Endothelial cell of umbilical vein (primary cell): ENCODE measurements around the gene ARHGEF38. TPM values are rescaled to one million over a fixed set of nuclear protein-coding genes. Genes with fewer than 3 reads are reported as not detected.
"Not testable (repeated sequence)": the region's sequence is repeated elsewhere in the genome, so short reads cannot be mapped to it uniquely, and the experiment has no call there.

ENCODE experiments used
- BruUV-seq: library from RNA; stranded (reverse); fragments of 400-500 nt; replicated peaks from 2 replicates; lab custom pipeline; 2021; lab: Mats Ljungman, UMichigan
- CTCF ChIA-PET: fragments of 300-600, 350-600 bp; sonication (Branson Sonifier 250); formaldehyde crosslinking; loops from one replicate; lab custom pipeline; 2021; ENCODE audit warnings: antibody characterized with exemption, inconsistent platforms; lab: Charles Lee
- POLR2A ChIA-PET: fragments of 300-600, 350-600 bp; sonication (Branson Sonifier 250); formaldehyde crosslinking; loops from one replicate; lab custom pipeline; 2021; ENCODE audit warnings: antibody characterized with exemption, inconsistent platforms; lab: Charles Lee
- DNase-seq: peaks from one replicate; pipeline ENCODE4 v3.0.0-alpha.2; 2011; ENCODE audit warnings: low read depth, low spot score
- FAIRE-seq: peaks from 2 replicates; lab custom pipeline; 2011; peaks lifted over from hg19 to GRCh38; lab: Jason Lieb, UNC
- H2AFZ ChIP-seq: 2 replicates; pipeline ENCODE4 v1.6.0; 2012; ENCODE audit warnings: low read depth, low read length, control low read depth, inconsistent platforms
- H3K27ac ChIP-seq: 2 replicates; pipeline ENCODE4 v1.5.1; 2011; ENCODE audit warnings: low read depth, mild to moderate bottlenecking, control low read depth, low read length, moderate library complexity; ENCODE audit not compliant: insufficient read depth
- H3K27me3 ChIP-seq, 2 experiments: 2 replicates each; pipeline versions ENCODE4 v1.6.0 to v1.6.1; 2011; ENCODE audit warnings: low read length in 2 of 2, mixed read lengths in 1 of 2; ENCODE audit not compliant: control insufficient read depth in 2 of 2, insufficient read depth in 2 of 2
- H3K36me3 ChIP-seq, 2 experiments: 2 replicates in 1 of 2; 3 replicates in 1 of 2; pipeline ENCODE4 v1.5.1; 2011; ENCODE audit warnings: low read length in 2 of 2, mild to moderate bottlenecking in 1 of 2, moderate library complexity in 1 of 2; ENCODE audit not compliant: control insufficient read depth in 2 of 2, insufficient read depth in 2 of 2; ENCODE audit errors: extremely low read depth in 1 of 2
- H3K4me1 ChIP-seq: 3 replicates; pipeline ENCODE4 v1.5.1; 2011; ENCODE audit warnings: mild to moderate bottlenecking, low read length; ENCODE audit not compliant: control insufficient read depth, insufficient read depth; ENCODE audit errors: extremely low read depth
- H3K4me2 ChIP-seq: 2 replicates; pipeline ENCODE4 v1.6.1; 2011; ENCODE audit warnings: low read length, control low read depth, mixed read lengths; ENCODE audit not compliant: insufficient read depth
- H3K4me3 ChIP-seq, 3 experiments: fragments of 200-600 bp in 1 of 3; sonication (generic), shearing (Covaris generic) in 1 of 3; replicated peaks in 1 of 3; 2 replicates each; pipeline ENCODE4 v1.5.1; 2011 to 2016; ENCODE audit warnings: control low read depth in 3 of 3, low read length in 3 of 3, mild to moderate bottlenecking in 2 of 3, inconsistent platforms in 1 of 3, low read depth in 1 of 3, moderate library complexity in 1 of 3; ENCODE audit not compliant: insufficient read depth in 1 of 3
- H3K79me2 ChIP-seq: 2 replicates; pipeline ENCODE4 v1.6.0; 2012; ENCODE audit warnings: low read length, inconsistent platforms; ENCODE audit not compliant: control insufficient read depth, insufficient read depth
- H3K9ac ChIP-seq: replicated peaks from 2 replicates; pipeline ENCODE3; 2011; ENCODE audit warnings: low read length, control low read depth; ENCODE audit not compliant: insufficient read depth; ENCODE audit errors: extremely low read depth
- H3K9me1 ChIP-seq: replicated peaks from 3 replicates; pipeline ENCODE4 v1.6.0; 2011; ENCODE audit warnings: mild to moderate bottlenecking, low read length; ENCODE audit not compliant: control insufficient read depth, insufficient read depth; ENCODE audit errors: extremely low read depth
- H3K9me3 ChIP-seq: replicated peaks from 2 replicates; pipeline ENCODE4 v1.5.1; 2012; ENCODE audit warnings: low read length, inconsistent platforms; ENCODE audit not compliant: control insufficient read depth, insufficient read depth
- H4K20me1 ChIP-seq: replicated peaks from 2 replicates; pipeline ENCODE3; 2011; ENCODE audit warnings: mild to moderate bottlenecking, low read length; ENCODE audit not compliant: control insufficient read depth, insufficient read depth; ENCODE audit errors: extremely low read depth
- EZH2 ChIP-seq: IDR thresholded peaks from 2 replicates; pipeline ENCODE4 v1.6.1; 2012; ENCODE audit warnings: borderline replicate concordance, low read depth, mild to moderate bottlenecking, moderate library complexity, low read length, inconsistent platforms; ENCODE audit not compliant: severe bottlenecking
- FOS ChIP-seq: IDR thresholded peaks from 2 replicates; pipeline ENCODE4 v1.6.1; 2011; ENCODE audit warnings: mild to moderate bottlenecking, low read length, moderate library complexity, borderline replicate concordance; ENCODE audit not compliant: insufficient read depth
- GATA2 ChIP-seq: IDR thresholded peaks from 2 replicates; pipeline ENCODE4 v1.7.0; 2011; ENCODE audit warnings: low read depth, mild to moderate bottlenecking, moderate library complexity, mixed read lengths, low read length; ENCODE audit not compliant: insufficient read length, insufficient read depth
- JUN ChIP-seq: IDR thresholded peaks from 2 replicates; pipeline ENCODE4 v1.6.1; 2011; ENCODE audit warnings: borderline replicate concordance, low read depth; ENCODE audit not compliant: insufficient read length, insufficient read depth
- MYC ChIP-seq: IDR thresholded peaks from one replicate; pipeline ENCODE4 v1.6.1; 2011; ENCODE audit warnings: mild to moderate bottlenecking, low read depth, low read length
- POLR2A ChIP-seq: IDR thresholded peaks from 2 replicates; pipeline ENCODE4 v1.6.1; 2012; ENCODE audit warnings: low read depth, mild to moderate bottlenecking, control low read depth, low read length
- POLR2AphosphoS5 ChIP-seq: IDR thresholded peaks from 2 replicates; pipeline ENCODE4 v1.6.1; 2012; ENCODE audit warnings: low read depth, mild to moderate bottlenecking, control low read depth, low read length, moderate library complexity; ENCODE audit not compliant: insufficient read depth
- dilution Hi-C: fragments of 300-500 bp; cut with MboI; formaldehyde crosslinking; loops from one replicate; pipeline ENCODE4 v1.15.0; 2019; ENCODE audit warnings: low sequenced_read_pairs; ENCODE audit not compliant: extremely low pct_ligation_motif_present
- intact Hi-C: fragments of 100-400 bp; cut with micrococcal nuclease; formaldehyde crosslinking; loops from one replicate; pipeline ENCODE4 v1.10.0; 2022
- polyA plus RNA-seq, 4 experiments: library from polyadenylated mRNA; depleted of rRNA in 3 of 4; stranded (reverse) in 3 of 4; unstranded in 1 of 4; fragments of >200 nt; gene quantifications; 2 replicates each; pipeline versions ENCODE4 v1.2.1 to v1.2.3, GENCODE V29; 2011 to 2012; ENCODE audit warnings: missing spikeins in 1 of 4
- total RNA-seq: library from RNA; stranded (reverse); gene quantifications from 2 replicates; pipeline ENCODE4 v1.2.3, GENCODE V29; 2021
- TF ChIP-seq, protein P1 (sequence below), 2 donors: IDR thresholded peaks; 1 replicate in 1 of 2; 2 replicates in 1 of 2; pipeline ENCODE4 v1.5.1; 2011; ENCODE audit warnings: low read length in 2 of 2, mild to moderate bottlenecking in 2 of 2, moderate library complexity in 2 of 2, control low read depth in 1 of 2, inconsistent platforms in 1 of 2, low read depth in 1 of 2; ENCODE audit not compliant: insufficient read depth in 1 of 2; ENCODE audit errors: extremely low read depth in 1 of 2

Gene ARHGEF38
- total and polyA plus RNA-seq, 2 donors (not counting 3 experiments of a cell fraction or from before 2014, with no cell fraction given): not detected

DNA sequence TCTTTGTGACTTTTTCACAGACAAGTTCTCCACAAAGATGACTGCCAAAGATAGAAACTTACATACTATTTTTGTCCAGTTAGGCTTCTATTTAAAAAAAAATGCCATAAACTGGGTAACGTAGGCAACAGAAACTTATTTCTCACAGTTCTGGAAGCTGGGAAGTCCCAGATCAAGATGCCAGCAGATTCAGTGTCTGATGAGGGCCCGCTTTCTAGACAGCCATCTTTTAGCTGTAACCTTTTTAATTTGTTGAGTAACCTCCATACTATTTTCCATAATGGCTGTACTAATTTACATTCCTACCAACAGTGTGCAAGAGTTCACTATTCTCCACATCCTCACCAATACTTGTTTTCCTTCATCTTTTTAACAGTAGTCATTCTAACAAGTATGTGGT is 55.5 kb downstream of the ARHGEF38 start:
- FAIRE-seq (no peak), DNase-seq (no peak)
- Histone ChIP-seq H3K9me3 (no peaks in the 10 kb centered on the region), H3K4me3 (no peak overlapping the region), H3K4me1 (no peaks in the 10 kb centered on the region), H3K9me1 (no peaks in the 10 kb centered on the region), H3K79me2 (no peaks in the 10 kb centered on the region), H3K27me3 (no peaks in the 10 kb centered on the region), H3K4me2 (no peak overlapping the region), H3K27ac (no peak overlapping the region), H2AFZ (no peak overlapping the region), H3K9ac (no peak overlapping the region), H3K36me3 (no peaks in the 10 kb centered on the region), H4K20me1 (no peaks in the 10 kb centered on the region)
- TF ChIP-seq GATA2 (no peak), MYC (no peak), POLR2A (no peak), POLR2AphosphoS5 (no peak), FOS (no peak), EZH2 (no peak), JUN (no peak)
- TF ChIP-seq, protein P1, sequence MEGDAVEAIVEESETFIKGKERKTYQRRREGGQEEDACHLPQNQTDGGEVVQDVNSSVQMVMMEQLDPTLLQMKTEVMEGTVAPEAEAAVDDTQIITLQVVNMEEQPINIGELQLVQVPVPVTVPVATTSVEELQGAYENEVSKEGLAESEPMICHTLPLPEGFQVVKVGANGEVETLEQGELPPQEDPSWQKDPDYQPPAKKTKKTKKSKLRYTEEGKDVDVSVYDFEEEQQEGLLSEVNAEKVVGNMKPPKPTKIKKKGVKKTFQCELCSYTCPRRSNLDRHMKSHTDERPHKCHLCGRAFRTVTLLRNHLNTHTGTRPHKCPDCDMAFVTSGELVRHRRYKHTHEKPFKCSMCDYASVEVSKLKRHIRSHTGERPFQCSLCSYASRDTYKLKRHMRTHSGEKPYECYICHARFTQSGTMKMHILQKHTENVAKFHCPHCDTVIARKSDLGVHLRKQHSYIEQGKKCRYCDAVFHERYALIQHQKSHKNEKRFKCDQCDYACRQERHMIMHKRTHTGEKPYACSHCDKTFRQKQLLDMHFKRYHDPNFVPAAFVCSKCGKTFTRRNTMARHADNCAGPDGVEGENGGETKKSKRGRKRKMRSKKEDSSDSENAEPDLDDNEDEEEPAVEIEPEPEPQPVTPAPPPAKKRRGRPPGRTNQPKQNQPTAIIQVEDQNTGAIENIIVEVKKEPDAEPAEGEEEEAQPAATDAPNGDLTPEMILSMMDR (IDR thresholded peaks at IDR 0.05; ENCODE audit: extremely low read depth in 1 of 2, insufficient read depth in 1 of 2, low read depth in 1 of 2, low read length in 2 of 2): no peak
- dilution Hi-C loops (no loop called here), intact Hi-C loops (no loop called here)
- no TSS peak for BruUV-seq
- CTCF ChIA-PET: no interaction called here
- POLR2A ChIA-PET: no interaction called here

DNA sequence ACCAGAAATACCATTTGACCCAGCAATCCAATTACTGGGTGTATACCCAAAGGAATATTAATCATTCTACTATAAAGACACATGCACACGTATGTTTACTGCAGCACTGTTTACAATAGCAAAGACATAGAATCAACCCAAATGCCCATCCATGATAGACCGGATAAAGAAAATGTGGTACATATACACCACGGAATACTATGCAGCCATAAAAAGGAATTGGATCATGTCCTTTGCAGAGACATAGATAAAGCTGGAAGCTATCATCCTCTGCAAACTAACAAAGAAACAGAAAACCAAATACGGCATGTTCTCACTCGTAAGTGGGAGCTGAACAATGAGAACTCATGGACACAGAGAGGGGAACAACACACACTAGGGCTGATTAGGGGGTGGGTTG is 57.4 kb downstream of the ARHGEF38 start:
- H3K27me3 ChIP-seq, H4K20me1 ChIP-seq, intact Hi-C loops, CTCF ChIA-PET, H3K9me3 ChIP-seq, dilution Hi-C loops, FAIRE-seq, H3K9me1 ChIP-seq, H3K36me3 ChIP-seq, H3K4me2 ChIP-seq, H3K27ac ChIP-seq, H2AFZ ChIP-seq, POLR2A ChIA-PET, H3K4me1 ChIP-seq, H3K79me2 ChIP-seq, H3K9ac ChIP-seq, DNase-seq, H3K4me3 ChIP-seq, BruUV-seq: not testable (repeated sequence)
